PC-9 (cell line): ENCODE measurements around the gene KIRREL2. TPM values are rescaled to one million over a fixed set of nuclear protein-coding genes. Genes with fewer than 3 reads are reported as not detected.

Source experiments
- BruUV-seq: library from RNA; stranded (reverse); fragments of 400-500 nt; replicated peaks from 2 replicates; lab custom pipeline; 2021; lab: Mats Ljungman, UMichigan
- CTCF ChIA-PET: fragments of 300-600 bp; sonication (Branson Sonifier 250); formaldehyde crosslinking; loops from one replicate; lab custom pipeline; 2022; ENCODE audit warnings: antibody characterized with exemption; lab: Charles Lee
- POLR2A ChIA-PET: fragments of 300-600 bp; sonication (Branson Sonifier 250); formaldehyde crosslinking; loops from one replicate; lab custom pipeline; 2022; ENCODE audit warnings: antibody characterized with exemption; ENCODE audit not compliant: unreplicated experiment; lab: Charles Lee
- DNase-seq, 2 experiments: peaks; one replicate each; pipeline versions ENCODE4 v3.0.0 to v3.0.0-alpha.2; 2015 to 2022; ENCODE audit warnings: mixed read lengths in 1 of 2
- H2AFZ ChIP-seq: fragments of 200-600 bp; sonication (generic); 2 replicates; pipeline ENCODE4 v1.8.1; 2017; ENCODE audit warnings: antibody characterized with exemption
- H3F3A ChIP-seq: fragments of 200-600 bp; sonication (generic); 2 replicates; pipeline ENCODE4 v1.8.1; 2017; ENCODE audit warnings: antibody characterized with exemption, mild to moderate bottlenecking, low read depth; ENCODE audit not compliant: insufficient read depth
- H3K27ac ChIP-seq: fragments of 200-600 bp; sonication (generic); 2 replicates; pipeline ENCODE4 v1.6.1; 2016; ENCODE audit warnings: mixed run types
- H3K27me3 ChIP-seq: fragments of 200-600 bp; sonication (generic); 2 replicates; pipeline ENCODE4 v1.6.1; 2016; ENCODE audit warnings: low read depth, mixed run types; ENCODE audit not compliant: insufficient read depth
- H3K36me3 ChIP-seq: fragments of 200-600 bp; sonication (generic); 2 replicates; pipeline ENCODE4 v1.6.1; 2016; ENCODE audit warnings: low read depth, mixed run types
- H3K4me1 ChIP-seq: fragments of 200-600 bp; sonication (generic); replicated peaks from 2 replicates; pipeline ENCODE4 v1.6.1; 2016; ENCODE audit warnings: mixed run types; ENCODE audit not compliant: insufficient read depth
- H3K4me2 ChIP-seq: fragments of 200-600 bp; sonication (generic); 2 replicates; pipeline ENCODE4 v1.6.1; 2017; ENCODE audit warnings: mixed run types
- H3K4me3 ChIP-seq: fragments of 200-600 bp; sonication (generic); 2 replicates; pipeline ENCODE4 v1.6.1; 2016; ENCODE audit warnings: mixed run types
- H3K79me2 ChIP-seq: fragments of 200-600 bp; sonication (generic); 2 replicates; pipeline ENCODE4 v1.6.1; 2017; ENCODE audit warnings: low read depth, mixed run types
- H3K9me2 ChIP-seq: fragments of 200-600 bp; sonication (generic); 2 replicates; pipeline ENCODE4 v1.8.1; 2017; ENCODE audit warnings: mild to moderate bottlenecking; ENCODE audit not compliant: insufficient read depth
- H3K9me3 ChIP-seq: fragments of 200-600 bp; sonication (generic); 2 replicates; pipeline ENCODE4 v1.8.1; 2016; ENCODE audit warnings: low read depth; ENCODE audit not compliant: insufficient read depth
- H4K20me1 ChIP-seq: fragments of 200-600 bp; sonication (generic); 2 replicates; pipeline ENCODE4 v1.8.1; 2017; ENCODE audit not compliant: insufficient read depth
- CTCF ChIP-seq: fragments of 200-600 bp; sonication (generic); conservative IDR thresholded peaks from 2 replicates; pipeline ENCODE4 v1.6.1; 2017; ENCODE audit warnings: mixed run types, antibody characterized with exemption, mild to moderate bottlenecking, moderate library complexity
- EZH2 ChIP-seq: fragments of 200-600 bp; sonication (generic); IDR thresholded peaks from 2 replicates; pipeline ENCODE4 v1.8.0; 2017; ENCODE audit warnings: antibody characterized with exemption, low read depth
- intact Hi-C: fragments of 100-400 bp; cut with micrococcal nuclease; formaldehyde crosslinking; loops from one replicate; pipeline ENCODE4 v1.10.0; 2022; ENCODE audit not compliant: unreplicated experiment
- total RNA-seq: library from RNA; stranded (reverse); gene quantifications from 2 replicates; pipeline ENCODE4 v1.2.3, GENCODE V29; 2021

Gene KIRREL2
- total RNA-seq, 1 experiment from 2014 or later = not detected

GRCh38 chr19:35904311-35905068 is 47.8 kb downstream of the KIRREL2 start:
- ChIA-PET CTCF (no interaction called here), POLR2A (interaction anchor here (0.7 kb wide), 1 partner anchor 102 kb away, joined by 9 read pairs; no protein-coding TSS in a partner anchor)
- 0 out of 2 replicates have a peak, but pooled peaks cover under 1% of the 10 kb centered on the region for H3K79me2 ChIP-seq
- no peaks in the 10 kb centered on the region for H3K9me2 ChIP-seq
- H3K27ac ChIP-seq = no peak overlapping the region
- H2AFZ ChIP-seq = no peak overlapping the region
- H4K20me1 ChIP-seq = no peaks in the 10 kb centered on the region
- peaks cover 8% of the 10 kb centered on the region; the same call in 1 of the 2 replicates for H3K4me1 ChIP-seq
- no peak overlapping the region for H3K4me2 ChIP-seq
- no TSS peak for BruUV-seq
- TF ChIP-seq CTCF (no peak), EZH2 (no peak)
- no peaks in the 10 kb centered on the region for H3K9me3 ChIP-seq
- intact Hi-C loops = loop anchor here (10.0 kb wide), 1 partner anchor 160 kb away; the partner anchor contains the start of genes IGFLR1, LIN37, PSENEN and U2AF1L4
- peaks cover 13% of the 10 kb centered on the region for H3F3A ChIP-seq
- DNase-seq = no peak
- H3K4me3 ChIP-seq = no peak overlapping the region
- no peaks in the 10 kb centered on the region for H3K27me3 ChIP-seq
- H3K36me3 ChIP-seq = no peaks in the 10 kb centered on the region

GRCh38 chr19:35905178-35905727 is 48.5 kb downstream of the KIRREL2 start:
- Histone ChIP-seq H3K79me2 (no peaks in the 10 kb centered on the region), H4K20me1 (no peaks in the 10 kb centered on the region), H3K36me3 (no peaks in the 10 kb centered on the region), H3K4me2 (no peak overlapping the region), H3K9me3 (no peaks in the 10 kb centered on the region), H3K4me3 (no peak overlapping the region), H3K27ac (no peak overlapping the region), H2AFZ (no peak overlapping the region), H3F3A (peaks cover 13% of the 10 kb centered on the region), H3K9me2 (no peaks in the 10 kb centered on the region), H3K27me3 (no peaks in the 10 kb centered on the region), H3K4me1 (peaks cover 8% of the 10 kb centered on the region; the same call in 1 of the 2 replicates)
- POLR2A ChIA-PET = interaction anchor here (0.6 to 0.7 kb wide), 2 partner anchors 102 to 250 kb away, joined by 7 to 9 read pairs; no protein-coding TSS in a partner anchor
- no peak for TF ChIP-seq CTCF
- TF ChIP-seq EZH2 = no peak
- CTCF ChIA-PET = no interaction called here
- intact Hi-C loops = loop anchor here (10.0 kb wide), 1 partner anchor 160 kb away; the partner anchor contains the start of genes IGFLR1, LIN37, PSENEN and U2AF1L4
- no peak for DNase-seq
- BruUV-seq = no TSS peak

- DNase-seq = no peak
- no peak overlapping the region for H3K4me2 ChIP-seq
- H3K9me3 ChIP-seq = no peaks in the 10 kb centered on the region
- no peaks in the 10 kb centered on the region for H4K20me1 ChIP-seq
- intact Hi-C loops = loop anchor here (10.0 kb wide), 1 partner anchor 163 kb away; the partner anchor contains the start of genes IGFLR1, LIN37, PSENEN and U2AF1L4
- ChIA-PET CTCF (no interaction called here), POLR2A (no interaction called here)
- no peak overlapping the region for H2AFZ ChIP-seq
- H3K4me1 ChIP-seq = no peaks in the 10 kb centered on the region
- H3K27ac ChIP-seq = no peak overlapping the region
- no peaks in the 10 kb centered on the region for H3K36me3 ChIP-seq
- H3K79me2 ChIP-seq = no peaks in the 10 kb centered on the region
- no peaks in the 10 kb centered on the region for H3K9me2 ChIP-seq
- TF ChIP-seq CTCF = no peak
- TF ChIP-seq EZH2 = no peak
- no peaks in the 10 kb centered on the region for H3K27me3 ChIP-seq
- no peak overlapping the region for H3K4me3 ChIP-seq
- BruUV-seq = no TSS peak
- H3F3A ChIP-seq = peaks cover 8% of the 10 kb centered on the region
Observed at GRCh38 chr19:35907377-35907745, 50.6 kb downstream of the KIRREL2 start.
